NCI-H2171 treated with DMSO at 0.1 percent for 48 hours (cell line): ENCODE results near the gene HMGN1.

ENCODE experiments used
- DNase-seq: peaks from one replicate; lab custom pipeline; 2025; lab: John Stamatoyannopoulos, UW

The HMGN1 gene

GRCh38 chr21:39300587-39300986, 48.3 kb downstream of the HMGN1 start:
- DNase-seq, result no peak

GRCh38 chr21:39296891-39297290, 52.0 kb downstream of the HMGN1 start:
- DNase-seq, result no peak
